Mammary epithelial cell (primary cell): ENCODE measurements around the gene CCL28.

Experiments used
- CTCF ChIP-seq, 2 donors: IDR thresholded peaks in 1 of 2; conservative IDR thresholded peaks in 1 of 2; 2 replicates each; pipeline ENCODE4 v1.5.1; 2011 to 2012; ENCODE audit warnings: inconsistent platforms in 2 of 2, low read length in 2 of 2, mild to moderate bottlenecking in 2 of 2, control low read depth in 1 of 2, low read depth in 1 of 2; ENCODE audit not compliant: insufficient read depth in 1 of 2; ENCODE audit errors: extremely low read depth in 1 of 2
- EZH2 ChIP-seq: IDR thresholded peaks from 2 replicates; pipeline ENCODE4 v1.6.1; 2012; ENCODE audit warnings: low read length, inconsistent platforms, borderline replicate concordance

- TF ChIP-seq CTCF (conservative IDR thresholded peaks at IDR 0.05 in 1 of 2, IDR thresholded peaks at IDR 0.05 in 1 of 2; ENCODE audit: extremely low read depth in 1 of 2, insufficient read depth in 1 of 2, low read depth in 1 of 2, low read length in 2 of 2) (no peak), EZH2 (no peak)
Measured at GRCh38 chr5:43429706-43430105, 17.5 kb upstream of the CCL28 start.
